Right lobe of liver (tissue), 6 donors: ENCODE measurements around the gene TFF2. TPM values are rescaled to one million over a fixed set of nuclear protein-coding genes. Genes with fewer than 3 reads are reported as not detected.

Experiments
- ATAC-seq, 4 donors: fragments of 200-7000 bp; cut with Tn5 transposase; one replicate each; pipeline ENCODE4 v1.9.1; 2020; ENCODE audit warnings: mild to moderate bottlenecking in 4 of 4, moderate library complexity in 4 of 4
- DNase-seq, 3 donors: peaks; one replicate each; pipeline ENCODE4 v3.0.0-alpha.2; 2020
- H3K27ac ChIP-seq, 3 donors: fragments of 200-600 bp; one replicate each; pipeline ENCODE4 v1.8.0; 2022
- H3K27me3 ChIP-seq, 2 donors: fragments of 200-600 bp; one replicate each; pipeline ENCODE4 v1.8.0; 2022
- H3K36me3 ChIP-seq, 4 donors: fragments of 200-600 bp; sonication (generic) in 1 of 4; one replicate each; pipeline versions ENCODE4 v1.5.1 to v1.8.0; 2017 to 2022; ENCODE audit warnings: control low read depth in 1 of 4
- H3K4me1 ChIP-seq, 4 donors: fragments of 200-600 bp; sonication (generic) in 1 of 4; one replicate each; pipeline versions ENCODE4 v1.5.1 to v1.8.0; 2017 to 2022; ENCODE audit warnings: control low read depth in 1 of 4
- H3K4me3 ChIP-seq, 3 donors: fragments of 200-600 bp; one replicate each; pipeline ENCODE4 v1.8.0; 2022
- H3K9me3 ChIP-seq, 4 donors: fragments of 200-600 bp; sonication (generic) in 1 of 4; one replicate each; pipeline versions ENCODE4 v1.5.1 to v1.8.0; 2017 to 2022; ENCODE audit warnings: control low read depth in 1 of 4
- POLR2A ChIP-seq: fragments of 450-650 bp; IDR thresholded peaks from one replicate; pipeline ENCODE4 v1.6.1; 2017; ENCODE audit warnings: antibody characterized with exemption, mild to moderate bottlenecking
- WGBS: methylation state at CpG from one replicate; pipeline ENCODE4 v1.1.6; 2018; ENCODE audit warnings: low coverage, low lambda C conversion rate; ENCODE audit not compliant: insufficient coverage; ENCODE audit errors: missing lambda C conversion rate; 5-methylcytosine and 5-hydroxymethylcytosine counted together
- intact Hi-C, 2 donors: fragments of 100-400 bp; cut with DNase I; formaldehyde crosslinking; loops; one replicate each; pipeline versions ENCODE4 v1.11.2 to v1.14.1; 2022
- total RNA-seq, 6 experiments: library from RNA; depleted of rRNA in 2 of 6; stranded (reverse); fragments of >200 nt in 2 of 6; fragmentation: NEBNext Ultra II Directional in 3 of 6; extraction: Animal tissue kit (Norgen Biotek cat#: 25700) in 3 of 6; gene quantifications; one replicate each; pipeline versions ENCODE4 v1.1.0 to v1.2.4, GENCODE V29; 2016 to 2023
- TF ChIP-seq, protein P1 (sequence below), 4 donors: fragments of 200-600 bp in 3 of 4; fragments of 450-650 bp in 1 of 4; IDR thresholded peaks; one replicate each; pipeline versions ENCODE4 v1.5.1 to v1.8.0; 2016 to 2022; ENCODE audit warnings: antibody characterized with exemption in 4 of 4, mild to moderate bottlenecking in 2 of 4
- donor health status: DM: no; HTN: yes; CAD: no.
- donor health status: DM: no; HTN: no; CAD: no.
- donor health status: DM: no; HTN: no; CAD: no.
- donor health status: DM: no; HTN: yes; CAD: no.
- donor health status: DM: no; HTN: yes; CAD: no.

The TFF2 gene
- total RNA-seq, 6 experiments from 2014 or later = 0.29 to 0.61 (median 0.49) TPM; not detected in 2

DNA sequence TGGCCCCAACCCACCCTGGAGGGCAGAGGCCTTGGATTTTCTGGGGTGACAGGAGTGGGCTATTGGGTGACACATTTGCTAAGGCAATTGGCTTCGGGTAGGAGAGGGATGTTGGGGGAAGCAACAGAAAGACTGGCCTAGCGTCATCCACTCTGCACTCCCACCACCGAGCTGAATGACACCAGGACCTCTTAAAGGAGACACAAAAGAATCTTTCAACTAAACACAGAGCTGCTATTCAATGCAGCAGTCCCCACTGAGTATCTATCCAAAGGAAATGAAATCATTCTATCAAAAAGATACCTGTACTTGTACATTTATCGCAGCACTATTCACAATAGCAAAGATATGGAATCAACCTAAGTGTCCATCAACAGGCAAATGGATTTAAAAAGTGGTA lies 6.2 kb downstream of the TFF2 start:
- WGBS = 72% methylated on average over 3 of the region's 4 CpGs
- DNase-seq (no peak), ATAC-seq (no peak)
- intact Hi-C loops = no loop called here
- H3K4me1 ChIP-seq = no peaks in the 10 kb centered on the region
- H3K27me3 ChIP-seq = no peaks in the 10 kb centered on the region
- H3K4me3 ChIP-seq = no peak overlapping the region
- no peak overlapping the region for H3K27ac ChIP-seq
- no peaks in the 10 kb centered on the region for H3K36me3 ChIP-seq
- TF ChIP-seq POLR2A = no peak
- TF ChIP-seq, protein P1, sequence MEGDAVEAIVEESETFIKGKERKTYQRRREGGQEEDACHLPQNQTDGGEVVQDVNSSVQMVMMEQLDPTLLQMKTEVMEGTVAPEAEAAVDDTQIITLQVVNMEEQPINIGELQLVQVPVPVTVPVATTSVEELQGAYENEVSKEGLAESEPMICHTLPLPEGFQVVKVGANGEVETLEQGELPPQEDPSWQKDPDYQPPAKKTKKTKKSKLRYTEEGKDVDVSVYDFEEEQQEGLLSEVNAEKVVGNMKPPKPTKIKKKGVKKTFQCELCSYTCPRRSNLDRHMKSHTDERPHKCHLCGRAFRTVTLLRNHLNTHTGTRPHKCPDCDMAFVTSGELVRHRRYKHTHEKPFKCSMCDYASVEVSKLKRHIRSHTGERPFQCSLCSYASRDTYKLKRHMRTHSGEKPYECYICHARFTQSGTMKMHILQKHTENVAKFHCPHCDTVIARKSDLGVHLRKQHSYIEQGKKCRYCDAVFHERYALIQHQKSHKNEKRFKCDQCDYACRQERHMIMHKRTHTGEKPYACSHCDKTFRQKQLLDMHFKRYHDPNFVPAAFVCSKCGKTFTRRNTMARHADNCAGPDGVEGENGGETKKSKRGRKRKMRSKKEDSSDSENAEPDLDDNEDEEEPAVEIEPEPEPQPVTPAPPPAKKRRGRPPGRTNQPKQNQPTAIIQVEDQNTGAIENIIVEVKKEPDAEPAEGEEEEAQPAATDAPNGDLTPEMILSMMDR (IDR thresholded peaks at IDR 0.05) = no peak
- H3K9me3 ChIP-seq = no peaks in the 10 kb centered on the region

DNA sequence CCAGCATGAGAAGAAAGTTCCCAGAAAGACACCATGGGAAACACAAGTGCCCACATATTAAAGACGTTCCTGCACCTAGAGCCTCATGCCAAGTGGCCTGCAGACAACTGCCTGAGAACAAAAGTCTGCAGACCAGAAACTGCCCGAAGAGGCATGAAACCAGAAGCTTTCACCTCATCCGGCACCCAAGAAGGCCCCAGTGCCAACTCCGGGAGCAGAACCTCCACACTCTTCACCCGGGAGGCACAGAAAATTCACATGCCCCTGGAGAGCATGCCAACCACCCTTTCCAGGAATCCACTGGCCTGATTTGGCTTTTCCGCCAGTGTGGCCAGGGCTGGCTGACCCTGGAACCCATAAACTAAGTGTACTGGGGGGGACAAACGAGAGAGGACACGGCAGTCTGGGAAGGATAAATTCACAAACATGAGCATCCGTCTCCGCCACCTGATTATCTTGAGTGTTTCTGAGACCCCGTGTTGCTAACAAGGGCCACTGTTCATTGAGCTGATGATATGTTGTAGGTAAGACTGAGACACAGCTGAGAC lies 6.8 kb downstream of the TFF2 start:
- Histone ChIP-seq H3K36me3 (no peaks in the 10 kb centered on the region), H3K27ac (no peak overlapping the region), H3K4me3 (no peak overlapping the region), H3K27me3 (no peaks in the 10 kb centered on the region), H3K4me1 (no peaks in the 10 kb centered on the region), H3K9me3 (no peaks in the 10 kb centered on the region)
- TF ChIP-seq, protein P1 (IDR thresholded peaks at IDR 0.05) = no peak
- no peak for TF ChIP-seq POLR2A
- ATAC-seq (no peak), DNase-seq (peak in 1 of 3 donors; percentile 14)
- intact Hi-C loops = no loop called here
- WGBS = 54% methylated on average over 6 of the region's 11 CpGs

DNA sequence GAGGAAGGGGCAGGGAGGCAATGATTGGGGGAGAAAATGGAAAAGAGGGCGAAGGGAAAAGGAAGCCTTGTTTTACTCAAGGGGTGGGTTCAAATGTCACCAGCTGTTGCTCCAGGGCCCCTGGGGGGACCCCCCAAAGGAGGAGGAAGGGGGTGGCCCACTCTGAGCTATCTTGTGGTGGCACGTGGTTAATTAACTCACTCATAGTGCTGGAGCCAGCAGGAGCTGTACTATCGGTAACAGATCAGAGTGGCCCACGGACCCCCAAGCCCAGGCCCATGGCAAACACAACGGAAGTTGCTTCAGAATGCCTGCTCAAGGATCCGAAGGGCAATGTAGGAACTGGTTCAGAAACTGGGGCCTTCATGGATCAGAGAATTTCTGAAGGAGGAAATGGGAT lies 7.2 kb downstream of the TFF2 start:
- no peaks in the 10 kb centered on the region for H3K4me1 ChIP-seq
- no peak overlapping the region for H3K4me3 ChIP-seq
- intact Hi-C loops = no loop called here
- ATAC-seq = no peak
- no peaks in the 10 kb centered on the region for H3K9me3 ChIP-seq
- WGBS = 85% methylated on average over 3 of the region's 6 CpGs
- TF ChIP-seq, protein P1 (IDR thresholded peaks at IDR 0.05) = no peak
- no peak for TF ChIP-seq POLR2A
- no peaks in the 10 kb centered on the region for H3K27me3 ChIP-seq
- H3K36me3 ChIP-seq = no peaks in the 10 kb centered on the region
- H3K27ac ChIP-seq = no peak overlapping the region
- DNase-seq = peak in 1 of 3 donors; percentile 24

DNA sequence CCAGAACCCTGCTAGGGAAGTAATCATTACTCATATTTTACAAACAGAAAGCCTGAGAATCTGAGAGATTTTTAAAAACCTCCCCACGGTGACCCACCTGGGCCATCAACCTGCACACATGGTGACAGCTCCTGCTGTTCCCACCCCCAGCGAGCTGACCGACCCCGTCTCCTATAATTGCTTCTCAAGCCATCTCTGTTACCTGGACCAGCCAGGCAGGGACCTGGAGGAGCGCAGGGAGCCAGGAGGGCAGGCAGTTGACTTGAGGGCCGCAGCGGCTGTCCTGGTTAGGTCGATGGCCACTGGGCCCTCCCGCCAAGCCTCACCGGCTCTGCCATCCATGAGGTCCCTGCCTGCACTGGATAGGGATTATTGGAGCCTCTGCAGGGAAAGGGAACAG lies 7.7 kb downstream of the TFF2 start:
- Histone ChIP-seq H3K36me3 (no peaks in the 10 kb centered on the region), H3K4me1 (no peaks in the 10 kb centered on the region), H3K4me3 (no peak overlapping the region), H3K9me3 (no peaks in the 10 kb centered on the region), H3K27me3 (no peaks in the 10 kb centered on the region), H3K27ac (no peak overlapping the region)
- DNase-seq (peak in 1 of 3 donors; percentile 13), ATAC-seq (no peak)
- intact Hi-C loops = no loop called here
- TF ChIP-seq POLR2A = no peak
- TF ChIP-seq, protein P1 (IDR thresholded peaks at IDR 0.05) = no peak
- 63% methylated on average over 9 of the region's 10 CpGs for WGBS
